ENCODE measurements around the gene ARID1A.
"Not testable (repeated sequence)": the region's sequence is repeated elsewhere in the genome, so short reads cannot be mapped to it uniquely, and the experiment has no call there.

Gene ARID1A

DNA sequence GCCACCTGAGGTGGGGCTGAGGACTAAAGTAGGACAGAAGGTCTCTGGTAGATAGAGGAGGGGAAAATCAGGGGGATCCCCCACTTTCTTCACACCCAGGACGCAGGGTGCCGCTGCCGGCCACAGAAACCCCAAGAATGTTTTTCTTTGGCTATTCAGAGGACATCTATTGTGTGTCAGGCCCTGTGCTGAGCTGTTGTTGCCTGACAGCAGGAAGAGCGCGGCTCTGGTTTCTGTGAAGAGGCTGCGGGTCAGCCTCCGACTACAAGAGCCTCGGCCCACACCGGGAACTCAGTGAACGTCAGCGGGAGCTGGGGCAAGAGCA lies 91.5 kb downstream of the ARID1A start:
- DNase-seq: no peak

DNA sequence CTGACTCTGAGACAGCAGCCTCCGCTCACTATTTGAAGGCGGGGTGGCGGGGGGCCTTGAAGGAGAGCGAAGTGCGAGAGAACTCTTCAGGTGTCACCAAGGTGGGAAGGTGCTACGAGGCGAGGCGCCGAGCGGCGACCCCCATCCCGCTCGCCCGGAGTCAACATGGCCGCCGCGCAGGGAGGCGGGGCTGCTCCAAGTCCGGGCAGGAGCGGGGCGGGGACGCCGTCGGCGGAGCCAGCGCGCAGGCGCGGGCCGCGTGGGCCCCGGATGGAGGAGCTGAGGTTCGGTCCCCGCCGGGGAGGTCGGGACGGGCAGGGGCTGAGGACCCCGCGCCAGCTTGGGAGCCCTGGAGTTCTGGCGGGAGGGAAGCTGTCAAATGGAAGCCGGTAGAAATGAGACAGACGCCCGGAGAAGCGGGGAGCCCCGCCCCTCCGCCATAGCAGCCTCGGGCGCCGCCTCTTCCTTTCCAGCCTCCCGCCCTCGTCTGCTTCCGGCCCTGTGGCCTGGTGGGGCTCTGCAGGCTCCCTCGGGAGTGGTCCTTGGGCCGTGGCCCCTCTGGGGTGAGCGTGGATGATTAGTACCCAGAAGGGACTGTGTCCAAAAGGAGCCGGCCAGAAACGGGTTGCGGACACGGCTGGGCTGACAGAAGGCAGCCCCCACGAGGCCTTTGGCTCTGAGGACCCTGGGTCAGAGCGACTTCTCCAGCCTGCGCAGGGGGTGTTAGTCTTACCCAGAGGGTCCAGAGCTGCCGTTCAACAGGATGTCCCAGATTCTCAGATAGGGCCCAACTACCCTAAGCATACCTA lies 92.1 kb downstream of the ARID1A start, which contains the start of gene PIGV:
Gene PIGV, plus strand, starts transcription at position 245 of the 809 bp plus-strand sequence. CDS start 2,866 bp downstream, outside the sequence.
- DNase-seq: peak; percentile 49 to 96 (median 90)

GRCh38 chr1:26788515-26788785 lies 92.6 kb downstream of the ARID1A start:
- DNase-seq: no peak

- DNase-seq: peak in 57 of 58 donors; percentile 18 to 93 (median 77)
Observed at GRCh38 chr1:26788836-26789611, 93.2 kb downstream of the ARID1A start.

- no peak for DNase-seq
Observed at GRCh38 chr1:26789612-26789865, 93.7 kb downstream of the ARID1A start.

DNA sequence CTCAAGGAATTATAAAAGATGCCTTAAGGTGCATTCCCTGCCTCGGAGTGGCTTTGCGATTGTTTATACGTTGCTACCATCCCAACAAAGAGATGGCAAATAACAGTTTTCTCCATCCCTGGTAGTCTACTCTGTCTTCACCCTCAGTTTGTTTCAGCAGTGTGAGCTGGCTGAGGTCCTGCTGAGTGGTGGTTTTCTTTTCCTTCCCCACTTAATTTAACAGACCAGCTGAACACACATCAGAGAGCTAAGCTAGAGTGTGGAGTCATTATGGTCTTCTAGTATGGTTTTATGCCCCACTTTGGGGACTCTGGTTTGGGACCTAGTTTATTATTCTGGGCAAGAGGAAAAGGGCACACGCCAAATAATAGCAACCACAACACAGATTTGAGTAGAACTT lies 94.1 kb downstream of the ARID1A start:
- no peak for DNase-seq

GRCh38 chr1:26790551-26790953 lies 94.7 kb downstream of the ARID1A start:
- no peak for DNase-seq

- no peak for DNase-seq
Observed at GRCh38 chr1:26791148-26791547, 95.3 kb downstream of the ARID1A start.

DNA sequence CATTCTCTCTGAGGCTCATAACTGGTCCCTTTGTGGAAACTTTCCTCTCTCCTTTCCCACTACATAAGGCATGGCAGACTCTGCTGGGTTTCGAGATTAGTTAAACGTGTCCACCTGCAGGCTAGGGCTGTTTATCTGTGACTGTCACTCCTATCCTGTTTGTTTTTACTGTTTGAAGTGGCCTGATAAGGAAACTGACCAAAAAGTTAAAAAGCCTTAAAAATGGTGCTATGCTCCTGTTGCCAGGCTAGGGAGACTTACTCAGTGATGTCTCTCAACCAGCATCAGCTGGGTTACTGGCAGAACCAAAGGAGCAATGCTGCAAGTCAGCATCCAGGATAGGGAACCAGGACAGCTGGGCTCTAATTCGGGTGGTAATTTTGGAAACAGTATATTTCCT lies 95.8 kb downstream of the ARID1A start:
- no peak for DNase-seq

DNA sequence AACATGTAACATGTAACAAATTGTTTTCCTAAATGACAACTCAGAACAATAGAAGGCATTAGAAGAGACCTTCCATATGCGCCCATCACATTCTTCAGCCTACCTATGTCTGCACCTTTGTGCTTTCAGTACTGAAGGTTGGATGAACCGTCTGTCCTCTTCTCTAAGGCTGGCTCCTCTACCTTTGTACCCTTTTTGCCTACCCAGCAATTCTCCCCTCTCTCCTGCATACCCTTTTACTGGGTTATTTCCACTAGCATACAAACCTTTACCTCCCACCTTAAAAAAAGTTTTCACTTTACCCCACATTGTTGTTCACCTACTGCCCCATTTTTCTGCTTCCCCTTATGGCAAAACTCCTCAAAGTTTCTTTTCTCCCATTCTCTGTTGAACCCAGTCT lies 97.1 kb downstream of the ARID1A start:
- no peak for DNase-seq

DNA sequence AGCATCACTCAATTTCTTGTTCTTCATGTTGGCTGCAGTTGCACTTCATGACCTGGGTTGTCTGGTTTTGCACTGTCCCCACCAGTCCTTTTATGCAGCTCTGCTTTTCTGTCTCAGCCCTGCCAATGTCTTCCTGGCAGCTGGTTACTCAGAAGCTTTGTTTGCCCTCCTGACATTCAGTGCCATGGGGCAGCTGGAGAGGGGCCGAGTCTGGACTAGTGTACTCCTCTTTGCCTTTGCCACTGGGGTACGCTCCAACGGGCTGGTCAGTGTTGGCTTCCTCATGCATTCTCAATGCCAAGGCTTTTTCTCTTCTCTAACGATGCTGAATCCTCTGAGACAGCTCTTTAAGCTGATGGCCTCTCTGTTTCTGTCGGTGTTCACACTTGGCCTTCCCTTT lies 98.6 kb downstream of the ARID1A start:
- DNase-seq: peak in 25 of 58 donors; percentile 4 to 57 (median 23)

DNA sequence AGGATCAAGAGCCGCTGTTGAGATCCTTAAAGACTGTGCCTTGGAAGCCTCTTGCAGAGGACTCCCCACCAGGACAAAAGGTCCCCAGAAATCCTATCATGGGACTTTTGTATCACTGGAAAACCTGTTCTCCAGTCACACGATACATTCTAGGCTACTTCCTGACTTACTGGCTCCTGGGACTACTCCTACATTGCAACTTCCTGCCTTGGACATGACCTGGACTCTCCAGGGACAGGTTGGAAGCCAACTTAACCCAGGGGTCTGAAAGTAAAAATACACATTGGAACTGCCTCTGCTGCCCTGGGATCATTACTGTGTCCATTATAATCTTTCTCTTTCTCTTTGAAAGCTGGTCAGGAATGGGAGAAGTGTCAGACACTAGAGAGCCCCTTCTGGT lies 101.8 kb downstream of the ARID1A start:
- no peak for DNase-seq

DNA sequence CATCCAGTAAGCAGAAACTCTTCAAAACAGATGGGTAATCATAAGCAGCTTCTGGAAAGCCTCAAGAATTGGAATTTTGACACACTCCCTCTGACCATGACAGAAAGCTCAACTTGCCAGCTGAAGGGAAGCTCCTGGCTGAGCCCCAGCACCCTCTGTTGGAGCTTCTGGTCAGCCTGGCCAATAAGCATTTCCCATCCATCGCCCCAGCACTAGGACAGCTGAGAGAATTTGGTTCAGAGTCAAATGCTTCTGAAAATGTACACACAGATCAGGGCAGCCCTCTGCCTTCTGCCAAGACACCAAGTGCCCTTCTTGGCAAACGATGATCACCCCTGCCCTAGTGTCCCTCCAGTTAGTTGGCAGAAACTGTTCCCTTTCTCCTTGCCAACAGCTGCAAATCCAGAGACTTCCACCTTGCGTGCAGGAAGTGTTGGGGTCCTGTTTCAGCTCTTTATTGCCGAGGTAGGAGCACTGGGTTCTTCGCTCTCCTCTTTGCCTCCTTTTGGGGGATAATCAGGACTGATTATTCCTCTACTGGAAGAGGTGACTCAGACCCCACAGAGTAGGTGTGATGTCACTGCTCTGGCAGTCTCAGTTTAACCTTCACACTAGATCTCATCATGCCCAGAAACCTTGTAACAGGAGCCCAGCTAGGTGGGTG lies 103.8 kb downstream of the ARID1A start:
- DNase-seq: peak in 51 of 58 donors; percentile 10 to 83 (median 56)

GRCh38 chr1:26803932-26804331 lies 108.1 kb downstream of the ARID1A start:
- DNase-seq: not testable (repeated sequence)

DNA sequence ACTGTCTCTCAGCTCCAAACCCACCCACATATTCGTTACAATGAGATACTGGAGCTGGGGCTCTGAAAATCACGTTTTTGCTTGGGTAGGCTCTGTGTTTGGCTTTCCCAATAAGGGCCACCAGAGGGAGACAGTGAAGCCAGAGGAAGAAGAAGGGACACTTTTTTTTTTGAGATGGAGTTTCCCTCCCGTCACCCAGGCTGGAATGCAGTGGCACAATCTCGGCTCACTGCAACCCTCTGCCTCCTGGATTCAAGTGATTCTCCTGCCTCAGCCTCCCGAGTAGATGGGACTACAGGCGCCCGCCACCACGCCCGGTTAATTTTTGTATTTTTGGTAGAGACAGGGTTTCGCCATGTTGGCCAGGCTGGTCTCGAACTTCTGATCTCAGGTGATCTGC lies 114.3 kb downstream of the ARID1A start:
- peak in 16 of 58 donors; percentile 9 to 53 (median 26) for DNase-seq

DNA sequence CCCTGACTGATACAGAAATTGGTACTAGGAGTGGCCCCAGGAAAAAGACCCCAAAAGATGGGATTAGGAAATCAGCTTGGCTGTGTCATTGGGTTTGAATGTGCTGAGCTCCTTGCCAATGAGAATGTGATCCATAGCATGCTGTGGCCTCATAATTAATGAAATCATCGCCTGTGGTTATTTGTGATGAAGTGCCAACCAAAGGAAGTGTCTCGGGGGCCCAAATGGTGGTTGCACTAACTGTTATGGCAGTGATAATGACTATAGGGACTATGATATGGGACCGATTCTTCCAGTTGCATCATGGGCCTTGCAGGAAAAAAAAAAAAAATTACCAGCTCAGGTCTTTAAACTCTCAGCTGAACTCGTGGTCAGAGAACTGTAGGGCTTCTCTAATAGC lies 115.2 kb downstream of the ARID1A start:
- DNase-seq: no peak

DNA sequence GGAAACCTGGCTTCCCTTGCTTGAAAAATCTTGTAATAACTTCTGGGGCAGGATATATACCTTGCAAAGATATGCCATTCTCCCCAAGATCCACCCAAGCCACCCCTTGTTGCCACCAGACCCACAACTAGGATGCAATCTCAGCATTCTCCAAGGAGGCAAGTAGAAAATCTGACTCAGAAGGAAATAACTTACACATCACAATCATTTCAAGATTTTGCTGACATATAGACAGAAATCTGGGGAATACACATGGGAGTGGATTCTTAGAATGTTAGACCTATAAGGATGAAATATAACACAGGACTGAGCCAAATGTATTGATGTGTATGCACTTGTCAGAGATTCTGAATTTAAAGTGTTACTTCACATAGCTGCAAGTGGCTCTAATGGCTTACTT lies 115.9 kb downstream of the ARID1A start:
- no peak for DNase-seq

DNA sequence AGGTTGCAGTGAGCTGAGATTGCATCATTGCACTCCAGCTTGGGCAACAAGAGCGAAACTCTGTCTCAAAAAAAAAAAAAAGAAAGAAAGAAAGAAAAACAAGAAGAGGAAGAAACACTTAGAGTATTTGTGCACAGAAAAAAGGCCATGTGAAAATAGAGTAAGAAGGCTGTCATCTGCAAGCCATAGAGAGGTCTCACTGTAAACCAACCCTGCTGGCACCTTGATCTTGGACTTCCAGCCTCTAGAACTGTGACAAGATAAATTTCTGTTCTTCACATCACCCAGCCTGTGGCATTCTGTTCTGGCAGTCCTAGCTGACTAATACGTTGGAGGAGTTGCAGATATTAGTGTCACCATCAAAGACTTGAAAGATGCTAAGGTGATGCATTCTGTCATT lies 118.6 kb downstream of the ARID1A start:
- no peak for DNase-seq

GRCh38 chr1:26814893-26815292 lies 119.1 kb downstream of the ARID1A start:
- DNase-seq: no peak

DNA sequence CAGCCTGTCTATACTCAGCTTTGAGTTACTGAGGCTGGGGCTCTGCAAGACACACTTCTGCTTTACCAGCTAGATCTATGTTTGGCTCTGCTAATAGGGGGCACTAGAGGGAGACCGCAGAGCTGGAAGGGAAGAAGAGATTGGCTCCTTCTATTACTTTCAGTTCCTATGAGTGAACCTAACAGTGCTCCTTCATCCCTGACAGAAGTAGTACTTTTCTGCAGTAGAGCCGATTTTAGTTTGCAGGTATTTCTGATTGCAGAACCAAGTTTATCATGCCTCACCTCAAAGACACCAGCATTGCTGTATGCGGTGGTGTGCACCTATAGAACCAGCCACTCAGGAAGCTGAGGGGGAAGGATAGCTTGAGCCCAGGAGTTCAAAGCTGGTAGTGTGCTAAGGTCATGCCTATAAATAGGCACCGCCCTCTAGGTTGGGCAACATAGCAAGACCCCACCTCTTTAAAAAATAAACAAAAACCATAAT lies 125.0 kb downstream of the ARID1A start:
- peak in 1 of 58 donors; percentile 2 for DNase-seq

DNA sequence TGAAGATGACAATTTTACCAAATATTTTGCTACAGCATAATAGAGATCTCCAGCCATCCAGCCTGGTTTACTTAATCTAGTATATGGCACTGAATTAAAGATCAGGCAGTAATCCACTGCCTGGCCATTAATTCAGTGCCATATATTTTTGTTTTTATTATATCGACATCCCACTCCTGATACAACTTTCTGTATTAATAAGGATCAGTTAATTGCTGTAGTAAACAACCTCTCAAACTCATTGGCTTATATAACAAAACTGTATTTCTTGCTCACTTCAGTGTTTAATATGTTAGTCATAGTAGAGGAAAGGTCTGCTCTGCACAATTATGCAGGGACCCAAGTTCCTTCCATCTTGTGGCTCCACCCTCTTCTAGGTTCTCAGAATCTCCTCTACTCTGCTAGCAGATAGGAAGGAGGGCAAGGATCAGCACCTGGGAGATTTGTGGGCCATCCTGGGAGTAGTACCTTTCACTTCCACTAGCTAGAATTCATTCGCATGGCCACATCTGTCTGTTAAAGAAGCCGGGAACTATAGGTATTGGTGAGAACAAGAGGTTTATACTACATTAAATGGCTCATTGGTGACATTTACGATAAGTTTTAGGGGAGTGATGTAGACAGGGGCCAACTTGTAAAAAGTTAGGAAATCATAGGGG lies 127.1 kb downstream of the ARID1A start:
- DNase-seq: no peak

DNA sequence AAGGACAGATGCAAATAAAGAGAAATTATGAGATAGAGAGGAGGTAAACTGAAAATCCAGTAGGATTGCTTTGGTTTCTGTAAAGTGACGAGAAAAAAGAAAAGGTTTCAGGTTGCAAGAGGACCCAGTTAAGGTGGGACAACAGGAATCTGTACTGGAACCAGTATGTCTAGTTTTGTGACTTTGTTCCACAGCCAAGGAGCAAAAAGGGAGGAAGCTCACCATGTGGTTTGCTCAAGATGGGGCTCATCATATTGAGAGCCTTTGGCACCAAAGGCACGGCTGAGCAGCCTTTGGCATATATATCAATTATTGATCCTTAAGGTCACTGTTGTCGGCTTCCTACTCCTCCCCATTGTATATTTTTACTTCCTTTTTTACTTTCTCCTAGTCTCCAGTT lies 128.9 kb downstream of the ARID1A start:
- DNase-seq: no peak
